Left hindlimb (tissue), 1 donor: ENCODE measurements around the gene AP3D1.
"Not testable (repeated sequence)": the region's sequence is repeated elsewhere in the genome, so short reads cannot be mapped to it uniquely, and the experiment has no call there.

Source experiments
- DNase-seq: peaks from one replicate; pipeline ENCODE4 v3.0.0-alpha.2; 2018

The AP3D1 gene

DNA sequence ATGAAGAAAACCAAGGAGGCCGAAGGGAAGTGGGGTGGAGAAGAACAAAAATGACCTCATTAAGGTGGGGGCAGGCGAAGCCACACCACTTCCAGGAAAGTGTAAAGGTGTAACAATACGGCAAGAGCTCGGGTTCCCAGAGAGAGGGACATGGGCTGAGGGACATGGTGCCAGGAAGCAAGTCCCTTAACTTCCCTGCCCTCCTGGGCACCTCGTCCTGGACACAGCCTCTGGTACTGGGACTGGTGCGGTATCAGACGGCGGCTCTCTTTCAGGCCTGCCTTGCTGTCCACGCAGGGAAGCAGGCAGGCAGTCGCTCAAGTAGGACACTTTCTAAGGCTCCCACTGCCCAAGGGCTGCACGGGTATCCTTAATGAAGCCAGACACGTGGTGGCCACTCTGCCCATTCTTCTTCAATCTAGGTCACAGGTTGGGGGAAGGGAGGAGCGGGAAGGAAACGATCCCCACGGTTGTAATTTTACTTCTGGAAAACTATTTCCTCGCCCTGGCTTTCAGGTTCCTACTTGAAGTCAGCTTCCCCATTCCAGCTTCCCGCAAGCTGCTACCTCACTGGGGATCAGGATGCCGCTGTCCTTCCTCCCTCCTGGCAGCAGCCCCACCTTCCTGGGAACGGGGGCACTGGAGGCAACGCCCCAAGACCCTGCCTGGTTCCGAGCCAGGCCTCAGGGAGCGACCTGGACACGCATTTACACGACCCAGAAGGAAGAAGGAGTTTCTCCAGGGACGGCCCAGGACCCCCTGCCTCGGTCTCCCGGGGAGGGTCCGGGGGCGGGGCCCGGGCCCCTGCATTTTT is 1.2 kb downstream of the AP3D1 start:
- DNase-seq, result no peak

DNA sequence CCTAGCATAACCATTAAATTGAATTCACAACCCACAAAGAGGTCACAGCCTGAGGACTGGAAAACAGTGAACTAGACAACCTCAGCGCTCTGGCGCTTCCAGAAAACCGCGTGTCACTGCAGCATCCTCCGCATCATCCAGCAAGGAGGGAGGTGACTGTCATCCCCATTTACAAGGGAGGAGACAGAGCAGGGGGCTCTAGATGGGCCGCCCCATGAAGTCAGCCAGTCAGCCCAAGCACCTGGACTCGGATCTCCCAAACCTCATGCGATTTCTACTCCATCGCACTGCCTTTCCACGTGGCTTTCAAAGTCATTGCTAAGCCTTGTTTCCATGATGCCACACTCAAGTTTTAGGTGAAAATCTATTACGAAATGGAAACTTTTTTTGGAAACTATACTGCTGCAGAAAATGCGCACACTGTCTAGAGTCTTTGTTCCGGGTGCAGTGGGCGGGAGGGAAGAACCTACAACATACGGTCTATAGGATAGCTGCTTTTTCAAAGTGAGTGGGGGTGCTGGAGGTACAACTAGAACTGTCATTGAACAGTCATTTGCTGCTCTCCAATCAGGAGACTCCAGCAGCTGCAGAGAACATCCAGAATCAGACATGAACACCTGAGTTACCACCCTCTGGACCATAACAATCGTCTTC is 2.8 kb downstream of the AP3D1 start:
- no peak for DNase-seq

- DNase-seq, result no peak
Observed at GRCh38 chr19:2145831-2146241, 5.5 kb downstream of the AP3D1 start.

GRCh38 chr19:2144190-2144589 is 7.2 kb downstream of the AP3D1 start:
- DNase-seq, result no peak

GRCh38 chr19:2142173-2142829 is 9.1 kb downstream of the AP3D1 start:
- DNase-seq, result no peak

DNA sequence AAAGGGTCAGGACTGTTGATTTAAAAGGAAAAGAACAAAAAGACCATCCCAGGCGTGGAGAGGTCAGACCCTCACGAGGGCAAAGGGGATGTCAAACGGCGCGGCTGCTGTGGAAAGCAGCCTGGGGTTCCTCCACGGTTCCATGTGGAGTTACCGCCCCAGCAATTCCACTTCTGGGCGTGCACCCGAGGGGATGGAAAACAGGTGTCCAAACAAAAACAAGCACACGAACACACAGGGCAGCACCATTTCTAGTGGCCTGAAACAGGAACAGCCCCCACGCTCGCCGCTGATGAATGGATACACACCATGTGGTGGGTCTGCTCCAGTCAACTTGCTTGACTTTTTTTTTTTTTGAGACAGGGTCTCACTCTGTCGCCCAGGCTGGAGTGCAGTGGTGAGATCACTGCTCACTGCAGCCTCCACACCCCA is 11.2 kb downstream of the AP3D1 start:
- no peak for DNase-seq

DNA sequence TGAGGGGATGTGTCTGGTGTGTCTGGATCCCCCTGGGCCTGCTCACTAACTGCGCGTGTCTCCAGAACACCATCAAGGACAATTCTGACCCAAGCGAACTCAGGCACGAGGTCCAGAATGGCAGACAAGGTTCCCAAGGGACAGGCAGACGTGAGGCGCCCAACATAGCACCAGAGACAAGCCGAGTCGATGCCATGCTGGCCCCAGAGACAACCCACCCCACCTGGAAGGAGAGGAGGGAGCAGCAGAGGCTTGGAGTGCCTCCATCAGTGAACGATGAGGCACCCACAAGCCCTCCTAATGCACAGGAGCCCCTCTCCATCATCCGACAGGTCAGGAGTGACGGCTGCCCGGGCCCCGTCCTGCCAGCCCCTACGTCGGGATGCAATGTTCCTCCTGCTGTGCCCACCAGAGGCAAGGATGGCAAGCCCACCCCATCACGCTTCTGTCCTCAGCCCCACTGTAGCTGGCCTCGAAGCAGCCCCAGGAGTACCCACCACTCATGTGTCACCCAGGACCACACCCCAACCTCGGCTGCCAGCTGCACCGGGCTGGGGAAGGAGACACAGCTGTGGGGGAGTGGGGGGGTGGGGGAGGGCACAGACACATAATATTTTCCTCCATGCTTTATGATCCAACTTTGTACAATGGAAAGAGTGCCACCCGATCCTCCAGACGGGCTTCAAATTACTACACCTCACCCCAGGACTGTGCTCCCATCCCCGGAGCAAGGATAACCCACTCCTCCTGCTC is 11.8 kb downstream of the AP3D1 start:
- no peak for DNase-seq

DNA sequence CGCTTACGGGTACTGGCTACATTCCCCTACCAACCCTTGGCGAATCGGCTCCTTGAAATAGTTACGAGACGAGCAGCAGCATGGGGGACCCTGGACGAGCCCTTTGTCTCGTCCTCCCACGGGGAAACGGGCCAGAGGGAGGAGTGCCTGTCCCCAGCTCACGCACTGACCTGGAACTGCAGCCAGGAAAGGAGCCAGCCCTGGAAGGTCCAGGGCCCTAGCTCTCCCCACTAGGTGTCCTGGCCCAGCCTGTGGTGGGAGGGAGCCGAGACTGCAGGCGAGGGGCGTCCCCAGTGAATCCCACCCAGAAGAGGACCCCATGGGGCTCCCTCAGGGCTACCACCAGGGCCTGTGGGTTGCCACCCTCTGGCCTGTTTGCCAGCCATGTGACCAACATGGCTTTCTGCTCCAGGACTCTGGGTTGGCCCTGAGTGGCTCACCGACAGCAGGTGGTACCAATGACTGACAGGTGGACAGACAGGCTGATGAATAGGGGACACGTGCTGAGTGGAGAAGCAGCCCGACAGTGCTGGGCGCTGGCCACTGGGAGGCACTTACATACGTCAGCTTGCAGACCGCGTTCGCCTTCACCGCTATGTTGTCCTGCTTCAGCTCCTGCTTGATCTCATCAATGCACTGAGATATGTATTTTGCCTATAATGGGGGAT is 13.2 kb downstream of the AP3D1 start:
- DNase-seq, result no peak

DNA sequence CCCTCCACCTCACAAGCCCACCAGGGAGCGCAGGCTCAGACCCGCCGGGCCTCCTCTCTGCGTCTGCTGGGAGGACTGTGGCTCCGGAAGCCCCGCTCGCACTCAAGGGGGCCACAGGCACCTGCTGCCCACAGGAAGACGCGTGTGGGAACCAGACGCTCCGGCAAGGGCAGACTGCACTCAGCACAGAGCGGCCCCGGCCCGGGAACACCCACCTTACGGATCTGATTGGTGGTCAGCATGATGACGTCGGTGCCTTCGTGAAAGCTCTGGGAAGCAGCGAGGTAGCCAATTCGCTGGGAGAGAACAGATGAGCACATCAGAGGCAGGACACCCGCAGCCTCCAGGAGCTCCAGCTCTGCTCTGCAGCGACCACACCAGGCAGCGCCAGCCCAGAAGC is 14.6 kb downstream of the AP3D1 start:
- DNase-seq, result no peak

- DNase-seq, result no peak
Observed at GRCh38 chr19:2135474-2136402, 15.6 kb downstream of the AP3D1 start.

DNA sequence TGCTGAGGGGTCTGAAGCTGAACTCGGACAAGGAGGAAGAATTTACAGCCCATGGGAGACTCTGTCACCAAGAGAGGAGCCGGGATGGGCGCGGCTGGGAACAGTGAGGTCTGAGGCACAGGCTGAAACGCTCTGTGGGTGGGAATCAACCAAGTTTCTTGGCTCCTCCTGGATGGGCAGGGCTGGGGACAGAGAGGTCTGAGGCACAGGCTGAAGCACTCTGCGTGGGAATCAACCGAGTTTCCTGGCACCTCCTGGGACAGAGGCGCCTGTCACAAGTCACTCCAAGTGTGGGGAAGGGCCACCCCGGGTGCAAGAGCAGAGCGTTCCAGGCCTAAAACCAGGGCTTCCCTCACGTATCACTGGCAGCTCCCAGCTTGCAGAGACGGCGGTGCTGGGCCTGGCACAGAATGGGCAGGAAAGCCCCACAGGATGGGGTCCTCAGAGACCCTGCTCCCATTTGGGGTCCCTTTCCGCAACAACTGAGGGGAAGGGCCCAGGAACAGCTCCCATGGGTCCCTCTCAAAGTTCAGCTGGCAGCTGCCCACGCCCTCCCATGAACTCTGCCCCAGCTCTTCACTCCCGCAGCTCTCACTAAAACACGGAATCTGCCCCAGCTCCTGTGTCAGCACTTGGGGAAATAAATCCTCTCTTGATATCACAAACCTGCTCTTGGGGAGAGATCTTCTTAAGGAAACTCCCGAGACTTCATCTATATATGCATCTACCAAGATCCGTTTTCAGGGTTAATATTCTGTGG is 18.5 kb downstream of the AP3D1 start:
- no peak for DNase-seq

DNA sequence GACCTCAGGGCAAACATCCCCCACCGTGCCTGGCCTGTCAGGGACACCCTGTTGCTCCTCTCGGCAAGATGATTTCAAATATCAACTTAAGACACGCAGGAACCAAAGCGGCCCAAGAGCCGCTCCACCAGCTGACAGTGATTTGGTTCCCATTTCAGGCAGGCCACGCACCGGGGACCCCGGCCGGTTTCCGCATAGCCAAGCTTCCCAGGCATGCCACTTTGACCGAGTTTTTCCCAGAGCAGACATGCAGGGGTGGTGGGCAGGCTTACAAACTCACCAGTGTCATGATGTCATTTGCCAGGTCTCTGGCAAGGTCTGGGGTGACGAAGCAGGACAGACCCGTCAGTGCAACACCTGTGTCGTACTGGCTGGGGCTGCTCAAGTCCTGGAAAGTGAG is 19.2 kb downstream of the AP3D1 start:
- no peak for DNase-seq

GRCh38 chr19:2131012-2131975 is 20.1 kb downstream of the AP3D1 start:
- DNase-seq, result not testable (repeated sequence)

GRCh38 chr19:2129892-2130770 is 21.2 kb downstream of the AP3D1 start:
- no peak for DNase-seq

GRCh38 chr19:2129486-2129885 is 21.9 kb downstream of the AP3D1 start:
- no peak for DNase-seq

- no peak for DNase-seq
Observed at GRCh38 chr19:2129022-2129421, 22.3 kb downstream of the AP3D1 start.

DNA sequence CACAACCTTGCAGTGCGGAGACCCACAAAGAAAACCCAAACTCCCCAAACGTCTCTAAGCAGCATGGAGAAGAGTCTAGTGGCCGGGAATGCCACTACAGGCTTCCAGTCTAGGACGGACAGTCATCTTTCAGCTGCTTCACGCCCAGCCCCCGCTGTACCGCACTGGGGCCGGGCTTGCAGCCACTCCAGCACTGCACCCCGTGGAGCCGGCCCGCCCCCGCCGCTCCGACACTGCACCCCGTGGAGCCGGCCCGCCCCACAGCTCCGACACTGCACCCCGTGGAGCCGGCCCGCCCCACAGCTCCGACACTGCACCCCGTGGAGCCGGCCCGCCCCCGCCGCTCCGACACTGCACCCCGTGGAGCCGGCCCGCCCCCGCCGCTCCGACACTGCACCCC is 23.1 kb downstream of the AP3D1 start:
- DNase-seq, result not testable (repeated sequence)

GRCh38 chr19:2127758-2128157 is 23.6 kb downstream of the AP3D1 start:
- no peak for DNase-seq
